Stimulated activated memory B cell treated with anti-CD40 and anti-IgM and Interleukin-4, amounts not matched to agents 10 μg/mL and 1 μg/mL and 100 μg/mL, for 72 hours (primary cell): ENCODE data around the gene MARVELD1.

Experiments used
- ATAC-seq: fragments of 150-1000 bp; cut with Tn5 transposase; 2 replicates; pipeline ENCODE4 v1.10.0; 2021
- H3K27ac Mint-ChIP-seq: one replicate; pipeline ENCODE4 v1.8.0; 2022; ENCODE audit warnings: mild to moderate bottlenecking, mixed read lengths
- H3K27me3 Mint-ChIP-seq: one replicate; pipeline ENCODE4 v1.8.0; 2022; ENCODE audit warnings: mixed read lengths
- H3K36me3 Mint-ChIP-seq: one replicate; pipeline ENCODE4 v1.8.0; 2022; ENCODE audit warnings: mixed read lengths
- H3K4me1 Mint-ChIP-seq: one replicate; pipeline ENCODE4 v1.8.0; 2022; ENCODE audit warnings: mixed read lengths
- H3K4me3 Mint-ChIP-seq: one replicate; pipeline ENCODE4 v1.8.0; 2022; ENCODE audit warnings: mild to moderate bottlenecking, moderate library complexity, mixed read lengths
- H3K9me3 Mint-ChIP-seq: one replicate; pipeline ENCODE4 v1.8.0; 2022; ENCODE audit warnings: mixed read lengths

Gene MARVELD1

DNA sequence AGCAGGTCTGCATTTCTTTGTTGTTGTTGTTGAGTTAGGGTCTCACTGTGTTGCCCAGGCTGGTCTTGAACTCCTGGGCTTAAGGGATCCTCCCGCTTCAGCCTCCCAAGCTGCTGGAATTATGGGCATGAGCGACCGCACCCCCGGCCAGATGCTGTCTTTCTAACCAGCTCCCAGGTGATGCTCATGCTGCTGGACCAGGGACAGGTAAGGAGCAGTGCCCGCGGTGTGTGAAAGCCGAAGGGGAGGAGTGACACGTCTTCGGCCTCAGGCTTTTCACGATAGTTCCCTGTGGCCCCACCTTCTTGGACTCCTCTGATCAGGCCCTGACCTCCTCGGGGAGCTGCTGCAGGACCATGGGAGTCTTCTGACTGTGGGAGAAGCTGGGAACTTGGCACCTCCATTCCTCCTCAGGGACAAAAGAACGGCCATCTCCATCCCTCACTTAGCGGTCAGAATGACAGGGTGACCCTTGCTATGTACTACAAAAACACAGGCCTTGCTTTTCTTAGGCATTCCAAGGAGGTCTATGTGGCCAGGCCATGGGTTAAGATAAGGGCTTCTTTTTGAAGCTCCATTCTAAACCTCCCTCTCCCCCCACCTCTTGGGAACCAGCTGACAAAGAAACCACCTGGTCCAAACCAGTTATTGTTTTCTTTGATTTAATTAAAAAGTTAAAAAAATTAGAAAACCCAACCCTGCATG is 52.7 kb downstream of the MARVELD1 start:
- H3K27me3 Mint-ChIP-seq, result peaks cover 25% of the 10 kb centered on the region
- peaks cover 23% of the 10 kb centered on the region for H3K4me1 Mint-ChIP-seq
- H3K27ac Mint-ChIP-seq, result no peak overlapping the region
- ATAC-seq, result no peak
- H3K4me3 Mint-ChIP-seq, result no peak overlapping the region
- H3K9me3 Mint-ChIP-seq, result no peaks in the 10 kb centered on the region
- H3K36me3 Mint-ChIP-seq, result peaks cover 15% of the 10 kb centered on the region

DNA sequence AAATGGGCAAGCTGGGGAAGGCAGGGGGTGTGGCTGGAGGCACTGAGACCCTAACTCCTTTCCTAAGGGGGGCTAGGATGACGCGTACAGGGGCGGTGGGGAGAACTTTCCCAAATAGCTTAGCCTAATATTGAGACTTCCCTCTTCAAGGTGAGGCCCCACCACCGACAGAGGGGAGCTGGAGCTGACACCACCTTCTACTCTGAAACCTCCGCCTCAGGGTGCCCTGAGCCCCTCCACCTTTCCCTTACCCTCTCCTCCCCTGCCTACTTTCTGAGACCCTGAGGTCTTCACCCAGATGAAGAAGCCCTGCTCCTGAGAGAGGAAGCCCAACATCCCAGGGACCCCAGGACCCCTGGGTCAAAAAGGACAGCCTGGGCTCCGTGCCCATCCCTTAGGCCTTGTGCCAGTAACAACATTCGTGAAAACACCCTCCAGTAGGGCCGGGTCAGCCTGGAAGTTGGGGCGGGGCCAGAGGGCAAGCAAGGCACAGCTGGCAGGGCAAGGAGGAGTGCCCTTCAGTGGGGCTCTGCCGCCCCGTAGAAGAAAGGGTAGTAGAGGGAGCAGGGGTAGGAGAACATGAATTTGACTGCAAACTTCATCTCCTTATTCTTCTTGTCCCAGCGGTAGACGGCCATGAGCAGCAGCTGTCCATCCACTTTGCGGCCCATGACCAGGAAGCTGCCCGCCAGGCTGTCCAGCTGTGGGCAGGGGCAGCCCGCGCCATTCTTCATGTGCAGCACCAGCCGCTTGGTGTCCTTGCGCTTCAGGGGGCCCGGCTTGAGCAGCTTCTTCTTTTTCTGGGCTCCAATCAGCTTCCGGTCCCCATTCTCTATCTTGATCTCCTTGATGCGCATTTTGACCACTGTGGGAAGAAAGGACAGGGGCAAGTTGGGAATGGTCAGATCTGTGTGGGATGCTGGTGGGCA is 53.7 kb downstream of the MARVELD1 start:
- Mint-ChIP-seq H3K4me3 (no peak overlapping the region), H3K27me3 (peaks cover 33% of the 10 kb centered on the region), H3K4me1 (peaks cover 29% of the 10 kb centered on the region), H3K9me3 (no peaks in the 10 kb centered on the region), H3K27ac (no peak overlapping the region), H3K36me3 (peaks cover 7% of the 10 kb centered on the region)
- ATAC-seq, result no peak
